ENCODE measurements around the gene ZNF219.

The ZNF219 gene

GRCh38 chr14:21098076-21098891 is at the start of gene ZNF219:
Gene ZNF219, minus strand, starts transcription at chr14:21098655. Its CDS starts 5,064 bp downstream, at chr14:21093591.
- peak in 1 of 2 donors; percentile 22 for DNase-seq (ENCODE audit: low read depth in 2 of 2)

GRCh38 chr14:21145437-21145836 is 47.0 kb upstream of the ZNF219 start:
- DNase-seq (ENCODE audit: low read depth in 2 of 2): no peak

- no peak for DNase-seq (ENCODE audit: low read depth in 2 of 2)
Measured at GRCh38 chr14:21142357-21142756, 43.9 kb upstream of the ZNF219 start.

GRCh38 chr14:21136024-21136423 is 37.6 kb upstream of the ZNF219 start:
- DNase-seq (ENCODE audit: low read depth in 2 of 2): no peak

- DNase-seq (ENCODE audit: low read depth in 2 of 2): no peak
Measured at GRCh38 chr14:21133901-21134300, 35.4 kb upstream of the ZNF219 start.

- DNase-seq (ENCODE audit: low read depth in 2 of 2): no peak
Measured at GRCh38 chr14:21123429-21123828, 25.0 kb upstream of the ZNF219 start.

- DNase-seq (ENCODE audit: low read depth in 2 of 2): no peak
Measured at GRCh38 chr14:21121122-21121521, 22.7 kb upstream of the ZNF219 start.

GRCh38 chr14:21120686-21121085 is 22.2 kb upstream of the ZNF219 start:
- DNase-seq (ENCODE audit: low read depth in 2 of 2): no peak

GRCh38 chr14:21118933-21119332 is 20.5 kb upstream of the ZNF219 start:
- DNase-seq (ENCODE audit: low read depth in 2 of 2): no peak

GRCh38 chr14:21113369-21113768 is 14.9 kb upstream of the ZNF219 start:
- DNase-seq (ENCODE audit: low read depth in 2 of 2): no peak

- DNase-seq (ENCODE audit: low read depth in 2 of 2): no peak
Measured at GRCh38 chr14:21112255-21112654, 13.8 kb upstream of the ZNF219 start.

- no peak for DNase-seq (ENCODE audit: low read depth in 2 of 2)
Measured at GRCh38 chr14:21109377-21110138, 11.1 kb upstream of the ZNF219 start.

GRCh38 chr14:21108791-21109190 is 10.3 kb upstream of the ZNF219 start:
- no peak for DNase-seq (ENCODE audit: low read depth in 2 of 2)

- DNase-seq (ENCODE audit: low read depth in 2 of 2): no peak
Measured at GRCh38 chr14:21107283-21107800, 8.9 kb upstream of the ZNF219 start.

- DNase-seq (ENCODE audit: low read depth in 2 of 2): peak; percentile 58 to 62
Measured at GRCh38 chr14:21106498-21107282, 8.2 kb upstream of the ZNF219 start.

- no peak for DNase-seq (ENCODE audit: low read depth in 2 of 2)
Measured at GRCh38 chr14:21106176-21106497, 7.7 kb upstream of the ZNF219 start.

- no peak for DNase-seq (ENCODE audit: low read depth in 2 of 2)
Measured at GRCh38 chr14:21105095-21105494, 6.6 kb upstream of the ZNF219 start.

- peak; percentile 37 to 42 for DNase-seq (ENCODE audit: low read depth in 2 of 2)
Measured at GRCh38 chr14:21104448-21105060, 6.1 kb upstream of the ZNF219 start.

- peak; percentile 90 to 91 for DNase-seq (ENCODE audit: low read depth in 2 of 2)
Measured at GRCh38 chr14:21103710-21104447, 5.4 kb upstream of the ZNF219 start.

GRCh38 chr14:21103411-21103709 is 4.9 kb upstream of the ZNF219 start:
- no peak for DNase-seq (ENCODE audit: low read depth in 2 of 2)

Measured in stimulated activated CD8-positive, alpha-beta memory T cell treated with anti-CD3 and anti-CD28 coated beads, Interleukin-7, amount 100 ng/mL, for 4 hours (primary cell).